HepG2 (cell line): ENCODE data around the gene RASAL1. TPM values are rescaled to one million over a fixed set of nuclear protein-coding genes. Genes with fewer than 3 reads are reported as not detected.

Experiments
- ATAC-seq: fragments of 200-7000 bp; cut with Tn5 transposase; 3 replicates; pipeline ENCODE4 v1.9.1; 2020; ENCODE audit warnings: mild to moderate bottlenecking, moderate library complexity
- BruUV-seq: library from RNA; stranded (reverse); fragments of 400-500 nt; replicated peaks from 2 replicates; lab custom pipeline; 2021; lab: Mats Ljungman, UMichigan
- CTCF ChIA-PET: fragments of 300-600 bp; formaldehyde crosslinking; extraction: SDS; loops from one replicate; lab custom pipeline; 2021; ENCODE audit warnings: low total read pairs, inconsistent platforms, low intra/inter-chr PET ratio; lab: Yijun Ruan, JAX
- POLR2A ChIA-PET: fragments of 350-600 bp; sonication (Branson Sonifier 250); formaldehyde crosslinking; loops from one replicate; lab custom pipeline; 2020; ENCODE audit warnings: antibody characterized with exemption, inconsistent platforms; lab: Yijun Ruan, JAX
- DNase-seq: peaks from one replicate; pipeline ENCODE4 v3.0.0-alpha.2; 2015; ENCODE audit warnings: low spot score
- FAIRE-seq: peaks from 3 replicates; lab custom pipeline; 2011; peaks lifted over from hg19 to GRCh38; lab: Jason Lieb, UNC
- H2AFZ ChIP-seq: one replicate; pipeline ENCODE4 v1.6.1; 2011; ENCODE audit warnings: low read length, inconsistent platforms
- H3K27ac ChIP-seq: fragments of 300-600 bp; 3 replicates; pipeline ENCODE4 v1.8.0; 2011; ENCODE audit warnings: mixed run types, mild to moderate bottlenecking, mixed read lengths, low read length, inconsistent platforms; ENCODE audit not compliant: insufficient read depth; ENCODE audit errors: extremely low read length
- H3K27me3 ChIP-seq, 2 experiments: fragments of 200-600 bp in 1 of 2; 2 replicates in 1 of 2; 3 replicates in 1 of 2; pipeline versions ENCODE4 v1.6.0 to v1.8.0; 2011; ENCODE audit warnings: low read length in 2 of 2, mild to moderate bottlenecking in 2 of 2, moderate library complexity in 2 of 2, inconsistent platforms in 1 of 2; ENCODE audit not compliant: insufficient read depth in 2 of 2, control insufficient read depth in 1 of 2
- H3K36me3 ChIP-seq, 2 experiments: fragments of 200-600 bp in 1 of 2; replicated peaks in 1 of 2; 2 replicates in 1 of 2; 3 replicates in 1 of 2; pipeline versions ENCODE4 v1.5.1 to v1.8.0; 2011; ENCODE audit warnings: low read length in 2 of 2, inconsistent platforms in 1 of 2; ENCODE audit not compliant: insufficient read depth in 2 of 2, control insufficient read depth in 1 of 2
- H3K4me1 ChIP-seq: 2 replicates; pipeline ENCODE4 v1.5.1; 2012; ENCODE audit warnings: low read length, inconsistent platforms; ENCODE audit not compliant: insufficient read depth
- H3K4me2 ChIP-seq: 2 replicates; pipeline ENCODE4 v1.6.0; 2011; ENCODE audit warnings: low read depth, low read length, inconsistent platforms
- H3K4me3 ChIP-seq, 3 experiments: fragments of 200-600 bp in 1 of 3; sonication (generic), shearing (Covaris generic) in 1 of 3; replicated peaks in 1 of 3; 2 replicates each; pipeline ENCODE4 v1.5.1; 2011 to 2016; ENCODE audit warnings: low read length in 3 of 3, inconsistent platforms in 2 of 3, low read depth in 2 of 3, mild to moderate bottlenecking in 2 of 3, control low read depth in 1 of 3, mixed read lengths in 1 of 3; ENCODE audit not compliant: insufficient read depth in 1 of 3
- H3K79me2 ChIP-seq: one replicate; pipeline ENCODE4 v1.6.1; 2011; ENCODE audit warnings: low read length, inconsistent platforms; ENCODE audit not compliant: insufficient read depth
- H3K9ac ChIP-seq: 2 replicates; pipeline ENCODE4 v1.6.0; 2011; ENCODE audit warnings: mild to moderate bottlenecking, low read depth, low read length, inconsistent platforms; ENCODE audit not compliant: insufficient read depth
- H3K9me3 ChIP-seq: 2 replicates; pipeline ENCODE4 v1.5.1; 2012; ENCODE audit warnings: mild to moderate bottlenecking, low read length
- H4K20me1 ChIP-seq: 2 replicates; pipeline ENCODE4 v1.6.0; 2011; ENCODE audit warnings: inconsistent platforms, mild to moderate bottlenecking, low read length, moderate library complexity; ENCODE audit not compliant: insufficient read depth
- KLF11 ChIP-seq: IDR thresholded peaks from 2 replicates; pipeline ENCODE4 v1.6.1; 2016; ENCODE audit warnings: missing compliant biosample characterization
- MED1 ChIP-seq: sonication (generic); formaldehyde crosslinking; IDR thresholded peaks from 2 replicates; pipeline ENCODE4 v1.4.0; 2020; ENCODE audit warnings: missing genetic modification reagents
- SOX6 ChIP-seq, 2 experiments: fragments of 450-650 bp in 1 of 2; sonication (generic) in 1 of 2; formaldehyde crosslinking in 1 of 2; IDR thresholded peaks; 2 replicates each; pipeline versions ENCODE4 v1.4.0 to v1.6.1; 2017 to 2020; ENCODE audit warnings: antibody characterized with exemption in 1 of 2, mild to moderate bottlenecking in 1 of 2, missing genetic modification reagents in 1 of 2
- SRSF4 ChIP-seq: fragments of 200-400 bp; formaldehyde crosslinking; IDR thresholded peaks from one replicate; pipeline ENCODE4 v1.6.1; 2018; ENCODE audit warnings: mild to moderate bottlenecking, low read depth, low read length, moderate library complexity; ENCODE audit not compliant: poor library complexity, severe bottlenecking
- TOE1 ChIP-seq: sonication (generic); formaldehyde crosslinking; IDR thresholded peaks from 2 replicates; pipeline ENCODE4 v1.4.0; 2020; ENCODE audit warnings: mild to moderate bottlenecking, missing genetic modification reagents
- ZBTB7B ChIP-seq: sonication (generic); formaldehyde crosslinking; IDR thresholded peaks from 2 replicates; pipeline ENCODE4 v1.4.0; 2020; ENCODE audit warnings: missing genetic modification reagents
- ZNF17 ChIP-seq: sonication (generic); formaldehyde crosslinking; IDR thresholded peaks from 2 replicates; pipeline ENCODE4 v1.5.0; 2020; ENCODE audit warnings: mild to moderate bottlenecking, missing genetic modification reagents
- ZNF674 ChIP-seq: sonication (generic); formaldehyde crosslinking; IDR thresholded peaks from 2 replicates; pipeline ENCODE4 v1.5.0; 2020; ENCODE audit warnings: low read depth, mild to moderate bottlenecking, missing genetic modification reagents
- WGBS: methylation state at CpG from one replicate; pipeline ENCODE4 v1.1.6; 2017; ENCODE audit warnings: low lambda C conversion rate; 5-methylcytosine and 5-hydroxymethylcytosine counted together
- in situ Hi-C: cut with HindIII; loops from 2 replicates; pipeline ENCODE4 v1.10.0; 2017; ENCODE audit warnings: low pct_unique_long_range_greater_than_20kb; ENCODE audit not compliant: extremely low pct_ligation_motif_present
- intact Hi-C: fragments of 100-400 bp; cut with micrococcal nuclease; formaldehyde crosslinking; loops from one replicate; pipeline ENCODE4 v1.10.0; 2022; ENCODE audit not compliant: unreplicated experiment
- polyA plus RNA-seq, 8 experiments: library from polyadenylated mRNA; depleted of rRNA in 3 of 8; stranded (reverse) in 7 of 8; unstranded in 1 of 8; fragments of >200 nt; fragmentation: Illumina TruSeq in 4 of 8; extraction: Trizol in 4 of 8; gene quantifications; 2 replicates each; pipeline versions ENCODE4 v1.2.1 to v1.2.3, GENCODE V29; 2011 to 2016; ENCODE audit warnings: low read depth in 4 of 8, missing spikeins in 1 of 8, mixed read lengths in 1 of 8; ENCODE audit not compliant: insufficient read depth in 1 of 8
- total RNA-seq, 5 experiments: library from RNA; depleted of rRNA; stranded (reverse); fragments of >200 nt; fragmentation: Illumina TruSeq; extraction: Trizol; gene quantifications; 2 replicates each; pipeline ENCODE4 v1.2.3, GENCODE V29; 2016; ENCODE audit warnings: low read depth in 1 of 5
- TF ChIP-seq, protein P1 (sequence below): sonication (generic); formaldehyde crosslinking; IDR thresholded peaks from 2 replicates; pipeline ENCODE4 v1.4.0; 2020; ENCODE audit warnings: missing genetic modification reagents
- TF ChIP-seq, protein P2 (sequence below): sonication (generic); formaldehyde crosslinking; IDR thresholded peaks from 2 replicates; pipeline ENCODE4 v1.4.0; 2020; ENCODE audit warnings: missing genetic modification reagents
- TF ChIP-seq, protein P3 (sequence below): sonication (generic); formaldehyde crosslinking; IDR thresholded peaks from 2 replicates; pipeline ENCODE4 v1.4.0; 2020; ENCODE audit warnings: mild to moderate bottlenecking, missing genetic modification reagents
- TF ChIP-seq, protein P4 (sequence below): IDR thresholded peaks from 2 replicates; pipeline ENCODE4 v1.6.1; 2016; ENCODE audit warnings: low read depth, control low read depth
- TF ChIP-seq, protein P5 (sequence below): IDR thresholded peaks from 2 replicates; pipeline ENCODE4 v1.6.1; 2016; ENCODE audit warnings: low read depth

The RASAL1 gene
- total and polyA plus RNA-seq, 2 of the 13 experiments (the other 11 are each of a cell fraction or from before 2014, with no cell fraction given) = not detected

DNA sequence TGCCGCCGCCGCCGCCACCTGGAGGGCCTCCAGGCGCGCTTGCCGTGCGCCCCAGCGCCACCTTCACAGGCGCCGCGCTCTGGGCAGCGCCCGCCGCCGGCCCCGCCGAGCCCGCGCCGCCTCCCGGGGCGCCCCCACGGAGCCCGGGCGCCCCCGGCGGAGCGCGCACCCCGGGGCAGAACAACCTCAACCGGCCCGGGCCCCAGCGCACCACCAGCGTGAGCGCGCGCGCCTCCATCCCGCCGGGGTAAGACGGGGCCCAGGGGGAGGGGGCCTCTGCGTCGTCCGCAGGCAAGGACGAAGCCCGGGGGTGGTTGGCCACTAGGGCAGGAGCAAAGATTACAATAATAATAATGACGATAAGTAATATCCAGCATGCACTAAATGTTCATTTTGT lies 57.7 kb downstream of the RASAL1 start:
- WGBS = 84% methylated on average over 37 of the region's 48 CpGs
- ATAC-seq = no peak

More for the DNA sequence above, 57.7 kb downstream of the RASAL1 start:
- CTCF ChIA-PET = no interaction called here
- H4K20me1 ChIP-seq = no peaks in the 10 kb centered on the region
- H3K4me3 ChIP-seq = no peak overlapping the region
- no peak overlapping the region for H3K27ac ChIP-seq
- no peaks in the 10 kb centered on the region for H3K9me3 ChIP-seq
- intact Hi-C loops = no loop called here
- H3K27me3 ChIP-seq = peaks cover 0 to 1% of the 10 kb centered on the region in 2 experiments; a peak in 2 of 5 replicates
- H3K9ac ChIP-seq = no peak overlapping the region
- TF ChIP-seq SRSF4 (no peak), TOE1 (CRISPR knock-in tag) (no peak), KLF11 (CRISPR knock-in tag) (no peak), ZBTB7B (no peak), ZNF17 (no peak), MED1 (CRISPR knock-in tag) (no peak), ZNF674 (CRISPR knock-in tag) (no peak), SOX6 (IDR thresholded peaks at IDR 0.05) (no peak), SOX6 (CRISPR knock-in tag; IDR thresholded peaks at IDR 0.05) (no peak)
- TF ChIP-seq, protein P1, sequence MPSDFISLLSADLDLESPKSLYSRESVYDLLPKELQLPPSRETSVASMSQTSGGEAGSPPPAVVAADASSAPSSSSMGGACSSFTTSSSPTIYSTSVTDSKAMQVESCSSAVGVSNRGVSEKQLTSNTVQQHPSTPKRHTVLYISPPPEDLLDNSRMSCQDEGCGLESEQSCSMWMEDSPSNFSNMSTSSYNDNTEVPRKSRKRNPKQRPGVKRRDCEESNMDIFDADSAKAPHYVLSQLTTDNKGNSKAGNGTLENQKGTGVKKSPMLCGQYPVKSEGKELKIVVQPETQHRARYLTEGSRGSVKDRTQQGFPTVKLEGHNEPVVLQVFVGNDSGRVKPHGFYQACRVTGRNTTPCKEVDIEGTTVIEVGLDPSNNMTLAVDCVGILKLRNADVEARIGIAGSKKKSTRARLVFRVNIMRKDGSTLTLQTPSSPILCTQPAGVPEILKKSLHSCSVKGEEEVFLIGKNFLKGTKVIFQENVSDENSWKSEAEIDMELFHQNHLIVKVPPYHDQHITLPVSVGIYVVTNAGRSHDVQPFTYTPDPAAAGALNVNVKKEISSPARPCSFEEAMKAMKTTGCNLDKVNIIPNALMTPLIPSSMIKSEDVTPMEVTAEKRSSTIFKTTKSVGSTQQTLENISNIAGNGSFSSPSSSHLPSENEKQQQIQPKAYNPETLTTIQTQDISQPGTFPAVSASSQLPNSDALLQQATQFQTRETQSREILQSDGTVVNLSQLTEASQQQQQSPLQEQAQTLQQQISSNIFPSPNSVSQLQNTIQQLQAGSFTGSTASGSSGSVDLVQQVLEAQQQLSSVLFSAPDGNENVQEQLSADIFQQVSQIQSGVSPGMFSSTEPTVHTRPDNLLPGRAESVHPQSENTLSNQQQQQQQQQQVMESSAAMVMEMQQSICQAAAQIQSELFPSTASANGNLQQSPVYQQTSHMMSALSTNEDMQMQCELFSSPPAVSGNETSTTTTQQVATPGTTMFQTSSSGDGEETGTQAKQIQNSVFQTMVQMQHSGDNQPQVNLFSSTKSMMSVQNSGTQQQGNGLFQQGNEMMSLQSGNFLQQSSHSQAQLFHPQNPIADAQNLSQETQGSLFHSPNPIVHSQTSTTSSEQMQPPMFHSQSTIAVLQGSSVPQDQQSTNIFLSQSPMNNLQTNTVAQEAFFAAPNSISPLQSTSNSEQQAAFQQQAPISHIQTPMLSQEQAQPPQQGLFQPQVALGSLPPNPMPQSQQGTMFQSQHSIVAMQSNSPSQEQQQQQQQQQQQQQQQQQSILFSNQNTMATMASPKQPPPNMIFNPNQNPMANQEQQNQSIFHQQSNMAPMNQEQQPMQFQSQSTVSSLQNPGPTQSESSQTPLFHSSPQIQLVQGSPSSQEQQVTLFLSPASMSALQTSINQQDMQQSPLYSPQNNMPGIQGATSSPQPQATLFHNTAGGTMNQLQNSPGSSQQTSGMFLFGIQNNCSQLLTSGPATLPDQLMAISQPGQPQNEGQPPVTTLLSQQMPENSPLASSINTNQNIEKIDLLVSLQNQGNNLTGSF (CRISPR knock-in tag) = no peak
- TF ChIP-seq, protein P2, sequence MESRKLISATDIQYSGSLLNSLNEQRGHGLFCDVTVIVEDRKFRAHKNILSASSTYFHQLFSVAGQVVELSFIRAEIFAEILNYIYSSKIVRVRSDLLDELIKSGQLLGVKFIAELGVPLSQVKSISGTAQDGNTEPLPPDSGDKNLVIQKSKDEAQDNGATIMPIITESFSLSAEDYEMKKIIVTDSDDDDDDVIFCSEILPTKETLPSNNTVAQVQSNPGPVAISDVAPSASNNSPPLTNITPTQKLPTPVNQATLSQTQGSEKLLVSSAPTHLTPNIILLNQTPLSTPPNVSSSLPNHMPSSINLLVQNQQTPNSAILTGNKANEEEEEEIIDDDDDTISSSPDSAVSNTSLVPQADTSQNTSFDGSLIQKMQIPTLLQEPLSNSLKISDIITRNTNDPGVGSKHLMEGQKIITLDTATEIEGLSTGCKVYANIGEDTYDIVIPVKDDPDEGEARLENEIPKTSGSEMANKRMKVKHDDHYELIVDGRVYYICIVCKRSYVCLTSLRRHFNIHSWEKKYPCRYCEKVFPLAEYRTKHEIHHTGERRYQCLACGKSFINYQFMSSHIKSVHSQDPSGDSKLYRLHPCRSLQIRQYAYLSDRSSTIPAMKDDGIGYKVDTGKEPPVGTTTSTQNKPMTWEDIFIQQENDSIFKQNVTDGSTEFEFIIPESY (CRISPR knock-in tag) = no peak
- TF ChIP-seq, protein P3, sequence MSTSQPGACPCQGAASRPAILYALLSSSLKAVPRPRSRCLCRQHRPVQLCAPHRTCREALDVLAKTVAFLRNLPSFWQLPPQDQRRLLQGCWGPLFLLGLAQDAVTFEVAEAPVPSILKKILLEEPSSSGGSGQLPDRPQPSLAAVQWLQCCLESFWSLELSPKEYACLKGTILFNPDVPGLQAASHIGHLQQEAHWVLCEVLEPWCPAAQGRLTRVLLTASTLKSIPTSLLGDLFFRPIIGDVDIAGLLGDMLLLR (CRISPR knock-in tag) = no peak
- TF ChIP-seq, protein P4, sequence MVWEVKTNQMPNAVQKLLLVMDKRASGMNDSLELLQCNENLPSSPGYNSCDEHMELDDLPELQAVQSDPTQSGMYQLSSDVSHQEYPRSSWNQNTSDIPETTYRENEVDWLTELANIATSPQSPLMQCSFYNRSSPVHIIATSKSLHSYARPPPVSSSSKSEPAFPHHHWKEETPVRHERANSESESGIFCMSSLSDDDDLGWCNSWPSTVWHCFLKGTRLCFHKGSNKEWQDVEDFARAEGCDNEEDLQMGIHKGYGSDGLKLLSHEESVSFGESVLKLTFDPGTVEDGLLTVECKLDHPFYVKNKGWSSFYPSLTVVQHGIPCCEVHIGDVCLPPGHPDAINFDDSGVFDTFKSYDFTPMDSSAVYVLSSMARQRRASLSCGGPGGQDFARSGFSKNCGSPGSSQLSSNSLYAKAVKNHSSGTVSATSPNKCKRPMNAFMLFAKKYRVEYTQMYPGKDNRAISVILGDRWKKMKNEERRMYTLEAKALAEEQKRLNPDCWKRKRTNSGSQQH = no peak
- TF ChIP-seq, protein P5, sequence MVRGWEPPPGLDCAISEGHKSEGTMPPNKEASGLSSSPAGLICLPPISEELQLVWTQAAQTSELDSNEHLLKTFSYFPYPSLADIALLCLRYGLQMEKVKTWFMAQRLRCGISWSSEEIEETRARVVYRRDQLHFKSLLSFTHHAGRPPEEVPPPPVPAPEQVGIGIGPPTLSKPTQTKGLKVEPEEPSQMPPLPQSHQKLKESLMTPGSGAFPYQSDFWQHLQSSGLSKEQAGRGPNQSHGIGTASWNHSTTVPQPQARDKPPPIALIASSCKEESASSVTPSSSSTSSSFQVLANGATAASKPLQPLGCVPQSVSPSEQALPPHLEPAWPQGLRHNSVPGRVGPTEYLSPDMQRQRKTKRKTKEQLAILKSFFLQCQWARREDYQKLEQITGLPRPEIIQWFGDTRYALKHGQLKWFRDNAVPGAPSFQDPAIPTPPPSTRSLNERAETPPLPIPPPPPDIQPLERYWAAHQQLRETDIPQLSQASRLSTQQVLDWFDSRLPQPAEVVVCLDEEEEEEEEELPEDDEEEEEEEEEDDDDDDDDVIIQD = no peak
- TF ChIP-seq, all 625 proteins: peak for 0
- H3K4me2 ChIP-seq = no peak overlapping the region
- in situ Hi-C loops = no loop called here
- no peak for DNase-seq
- POLR2A ChIA-PET = no interaction called here
- FAIRE-seq = no peak
- H3K36me3 ChIP-seq = no peaks in the 10 kb centered on the region
- H3K4me1 ChIP-seq = peaks cover under 1% of the 10 kb centered on the region; the same call in 1 of the 2 replicates
- H2AFZ ChIP-seq = no peak overlapping the region
- BruUV-seq = no TSS peak
- no peaks in the 10 kb centered on the region for H3K79me2 ChIP-seq
